GM12878 (cell line): ENCODE measurements around the gene SNX4.

Experiments
- EZH2 ChIP-seq: IDR thresholded peaks from 2 replicates; pipeline ENCODE4 v1.6.1; 2012; ENCODE audit warnings: low read depth, mild to moderate bottlenecking, control low read depth, inconsistent platforms, low read length, borderline replicate concordance; ENCODE audit not compliant: control insufficient read depth
- POLR2A ChIP-seq: IDR thresholded peaks from 2 replicates; pipeline ENCODE4 v1.6.1; 2011; ENCODE audit warnings: low read depth, mild to moderate bottlenecking, low read length
- SIN3A ChIP-seq: IDR thresholded peaks from 2 replicates; pipeline ENCODE4 v1.6.1; 2012; ENCODE audit warnings: low read depth, low read length, improper control_type of control experiment
- STAT3 ChIP-seq: IDR thresholded peaks from 2 replicates; pipeline ENCODE4 v1.6.1; 2011; ENCODE audit warnings: low read depth, low read length, improper control_type of control experiment
- TF ChIP-seq, protein P1 (sequence below), 3 experiments: IDR thresholded peaks in 2 of 3; conservative IDR thresholded peaks in 1 of 3; 2 replicates each; pipeline ENCODE4 v1.5.1; 2011; ENCODE audit warnings: low read depth in 3 of 3, low read length in 3 of 3, mild to moderate bottlenecking in 3 of 3, control low read depth in 2 of 3, moderate library complexity in 2 of 3, inconsistent platforms in 1 of 3, mixed read lengths in 1 of 3; ENCODE audit not compliant: control insufficient read depth in 2 of 3, insufficient read depth in 1 of 3; ENCODE audit errors: extremely low read depth in 1 of 3

GRCh38 chr3:125443923-125444322 lies 76.1 kb downstream of the SNX4 start:
- TF ChIP-seq, protein P1, sequence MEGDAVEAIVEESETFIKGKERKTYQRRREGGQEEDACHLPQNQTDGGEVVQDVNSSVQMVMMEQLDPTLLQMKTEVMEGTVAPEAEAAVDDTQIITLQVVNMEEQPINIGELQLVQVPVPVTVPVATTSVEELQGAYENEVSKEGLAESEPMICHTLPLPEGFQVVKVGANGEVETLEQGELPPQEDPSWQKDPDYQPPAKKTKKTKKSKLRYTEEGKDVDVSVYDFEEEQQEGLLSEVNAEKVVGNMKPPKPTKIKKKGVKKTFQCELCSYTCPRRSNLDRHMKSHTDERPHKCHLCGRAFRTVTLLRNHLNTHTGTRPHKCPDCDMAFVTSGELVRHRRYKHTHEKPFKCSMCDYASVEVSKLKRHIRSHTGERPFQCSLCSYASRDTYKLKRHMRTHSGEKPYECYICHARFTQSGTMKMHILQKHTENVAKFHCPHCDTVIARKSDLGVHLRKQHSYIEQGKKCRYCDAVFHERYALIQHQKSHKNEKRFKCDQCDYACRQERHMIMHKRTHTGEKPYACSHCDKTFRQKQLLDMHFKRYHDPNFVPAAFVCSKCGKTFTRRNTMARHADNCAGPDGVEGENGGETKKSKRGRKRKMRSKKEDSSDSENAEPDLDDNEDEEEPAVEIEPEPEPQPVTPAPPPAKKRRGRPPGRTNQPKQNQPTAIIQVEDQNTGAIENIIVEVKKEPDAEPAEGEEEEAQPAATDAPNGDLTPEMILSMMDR (IDR thresholded peaks at IDR 0.05 in 2 of 3, conservative IDR thresholded peaks at IDR 0.05 in 1 of 3; ENCODE audit: control insufficient read depth in 2 of 3, extremely low read depth in 1 of 3, insufficient read depth in 1 of 3, low read depth in 3 of 3, low read length in 3 of 3) = no peak
- TF ChIP-seq STAT3 (no peak), SIN3A (no peak), POLR2A (no peak), EZH2 (no peak)
